Calu3 (cell line): ENCODE results near the gene ABLIM2. TPM values are rescaled to one million over a fixed set of nuclear protein-coding genes. Genes with fewer than 3 reads are reported as not detected.

Experiments used
- BruUV-seq: library from RNA; stranded (reverse); fragments of 400-500 nt; replicated peaks from 2 replicates; lab custom pipeline; 2021; lab: Mats Ljungman, UMichigan
- CTCF ChIA-PET: fragments of 300-600 bp; sonication (Branson Sonifier 250); formaldehyde crosslinking; loops from one replicate; lab custom pipeline; 2022; ENCODE audit warnings: antibody characterized with exemption; lab: Charles Lee
- DNase-seq: peaks from one replicate; pipeline ENCODE4 v3.0.0; 2022
- H3K27ac Mint-ChIP-seq: one replicate; pipeline ENCODE4 v1.8.0; 2022; ENCODE audit warnings: mixed read lengths; ENCODE audit not compliant: unreplicated experiment
- H3K27me3 Mint-ChIP-seq: one replicate; pipeline ENCODE4 v1.8.0; 2022; ENCODE audit warnings: mixed read lengths; ENCODE audit not compliant: unreplicated experiment
- H3K36me3 Mint-ChIP-seq: one replicate; pipeline ENCODE4 v1.8.0; 2022; ENCODE audit warnings: mild to moderate bottlenecking, moderate library complexity, mixed read lengths; ENCODE audit not compliant: insufficient read depth, unreplicated experiment
- H3K4me1 Mint-ChIP-seq: one replicate; pipeline ENCODE4 v1.8.0; 2022; ENCODE audit warnings: mild to moderate bottlenecking, low read depth, mixed read lengths; ENCODE audit not compliant: unreplicated experiment
- H3K4me3 Mint-ChIP-seq: one replicate; pipeline ENCODE4 v1.8.0; 2022; ENCODE audit warnings: mild to moderate bottlenecking, low read depth, moderate library complexity, mixed read lengths; ENCODE audit not compliant: unreplicated experiment
- H3K9me3 Mint-ChIP-seq: one replicate; pipeline ENCODE4 v1.8.0; 2022; ENCODE audit warnings: low read depth, mixed read lengths; ENCODE audit not compliant: unreplicated experiment
- CTCF ChIP-seq: fragments of 200-600 bp; IDR thresholded peaks from one replicate; pipeline ENCODE4 v1.8.0; 2022; ENCODE audit warnings: antibody characterized with exemption; ENCODE audit not compliant: unreplicated experiment
- intact Hi-C: fragments of 100-400 bp; cut with micrococcal nuclease; formaldehyde crosslinking; loops from one replicate; pipeline ENCODE4 v1.10.0; 2022; ENCODE audit not compliant: unreplicated experiment
- total RNA-seq: library from RNA; stranded (reverse); gene quantifications from 2 replicates; pipeline ENCODE4 v1.2.3, GENCODE V29; 2022

ABLIM2 gene
- total RNA-seq, 1 experiment from 2014 or later = 1.0 TPM

- CTCF ChIA-PET = no interaction called here
- no peaks in the 10 kb centered on the region for H3K36me3 Mint-ChIP-seq
- no peak for DNase-seq
- H3K4me1 Mint-ChIP-seq = no peaks in the 10 kb centered on the region
- no peaks in the 10 kb centered on the region for H3K9me3 Mint-ChIP-seq
- intact Hi-C loops = no loop called here
- BruUV-seq = no TSS peak
- H3K4me3 Mint-ChIP-seq = no peak overlapping the region
- peaks cover 21% of the 10 kb centered on the region for H3K27me3 Mint-ChIP-seq
- no peak for TF ChIP-seq CTCF
- no peak overlapping the region for H3K27ac Mint-ChIP-seq
These were observed 35.2 kb downstream of the ABLIM2 start for GRCh38 chr4:8123389-8123788.

GRCh38 chr4:8122746-8123145 is 35.9 kb downstream of the ABLIM2 start:
- Mint-ChIP-seq H3K4me3 (no peak overlapping the region), H3K9me3 (no peaks in the 10 kb centered on the region), H3K27me3 (peaks cover 21% of the 10 kb centered on the region), H3K27ac (no peak overlapping the region), H3K36me3 (no peaks in the 10 kb centered on the region), H3K4me1 (no peaks in the 10 kb centered on the region)
- no peak for TF ChIP-seq CTCF
- CTCF ChIA-PET = interaction anchor here (0.5 kb wide), 1 partner anchor 472 kb away, joined by 4 read pairs; no protein-coding TSS in a partner anchor
- no TSS peak for BruUV-seq
- intact Hi-C loops = no loop called here
- no peak for DNase-seq

GRCh38 chr4:8121292-8122015 is 37.2 kb downstream of the ABLIM2 start:
- Mint-ChIP-seq H3K9me3 (peaks cover 3% of the 10 kb centered on the region), H3K27ac (no peak overlapping the region), H3K4me1 (no peaks in the 10 kb centered on the region), H3K36me3 (no peaks in the 10 kb centered on the region), H3K4me3 (no peak overlapping the region), H3K27me3 (peaks cover 25% of the 10 kb centered on the region)
- CTCF ChIA-PET = interaction anchor here (0.6 kb wide), 1 partner anchor 560 kb away, joined by 3 read pairs; no protein-coding TSS in a partner anchor
- no peak for DNase-seq
- TF ChIP-seq CTCF = no peak
- intact Hi-C loops = no loop called here
- no TSS peak for BruUV-seq

GRCh38 chr4:8120501-8120900 is 38.1 kb downstream of the ABLIM2 start:
- no TSS peak for BruUV-seq
- no peak overlapping the region for H3K4me3 Mint-ChIP-seq

More at GRCh38 chr4:8120501-8120900, 38.1 kb downstream of the ABLIM2 start:
- no peaks in the 10 kb centered on the region for H3K4me1 Mint-ChIP-seq
- CTCF ChIA-PET = no interaction called here
- H3K27ac Mint-ChIP-seq = no peak overlapping the region
- H3K27me3 Mint-ChIP-seq = peaks cover 34% of the 10 kb centered on the region
- no peaks in the 10 kb centered on the region for H3K36me3 Mint-ChIP-seq
- H3K9me3 Mint-ChIP-seq = peaks cover 3% of the 10 kb centered on the region
- intact Hi-C loops = no loop called here
- no peak for TF ChIP-seq CTCF
- DNase-seq = no peak
